HepG2 (cell line): Measurements from ENCODE around the gene GSTM4. TPM values are rescaled to one million over a fixed set of nuclear protein-coding genes. Genes with fewer than 3 reads are reported as not detected.
A peak's percentile ranks its signal among the peaks of the same experiment; 100 is the strongest.

ENCODE experiments used
- BHLHE40 ChIP-seq: IDR thresholded peaks from 2 replicates; pipeline ENCODE4 v1.6.1; 2011; ENCODE audit warnings: low read length, improper control_type of control experiment
- CEBPG ChIP-seq: IDR thresholded peaks from 2 replicates; pipeline ENCODE4 v1.6.1; 2016
- DNMT3B ChIP-seq: conservative IDR thresholded peaks from 2 replicates; pipeline ENCODE4 v1.6.1; 2016; ENCODE audit warnings: missing biosample characterization, control low read depth
- ELF1 ChIP-seq: sonication (generic); formaldehyde crosslinking; IDR thresholded peaks from 2 replicates; pipeline ENCODE4 v1.4.0; 2020; ENCODE audit warnings: missing genetic modification reagents
- FOXA3 ChIP-seq: IDR thresholded peaks from 2 replicates; pipeline ENCODE4 v1.6.1; 2016; ENCODE audit warnings: missing genetic modification reagents, missing compliant biosample characterization
- HMGA1 ChIP-seq: sonication (generic); formaldehyde crosslinking; conservative IDR thresholded peaks from 2 replicates; pipeline ENCODE4 v1.4.0; 2020; ENCODE audit warnings: missing genetic modification reagents
- HNRNPL ChIP-seq: fragments of 200-400 bp; formaldehyde crosslinking; IDR thresholded peaks from 2 replicates; pipeline ENCODE4 v1.6.1; 2017; ENCODE audit warnings: mild to moderate bottlenecking, low read depth, low read length
- MED8 ChIP-seq: sonication (generic); formaldehyde crosslinking; IDR thresholded peaks from 2 replicates; pipeline ENCODE4 v1.8.1; 2023; ENCODE audit warnings: mild to moderate bottlenecking, missing genetic modification reagents; ENCODE audit not compliant: insufficient replicate concordance
- PAWR ChIP-seq: sonication (generic); formaldehyde crosslinking; IDR thresholded peaks from 2 replicates; pipeline ENCODE4 v1.4.0; 2020; ENCODE audit warnings: missing genetic modification reagents, mild to moderate bottlenecking, borderline replicate concordance
- PCBP1 ChIP-seq: fragments of 200-400 bp; formaldehyde crosslinking; IDR thresholded peaks from 2 replicates; pipeline ENCODE4 v1.6.1; 2017; ENCODE audit warnings: mild to moderate bottlenecking, low read depth, low read length, borderline replicate concordance
- POGZ ChIP-seq: sonication (generic); formaldehyde crosslinking; IDR thresholded peaks from 2 replicates; pipeline ENCODE4 v1.4.0; 2020; ENCODE audit warnings: mild to moderate bottlenecking, missing genetic modification reagents
- SOX13 ChIP-seq, 3 experiments: fragments of 450-650 bp in 1 of 3; sonication (generic) in 1 of 3; formaldehyde crosslinking in 1 of 3; IDR thresholded peaks in 2 of 3; conservative IDR thresholded peaks in 1 of 3; 2 replicates each; pipeline versions ENCODE4 v1.5.0 to v1.6.1; 2016 to 2020; ENCODE audit warnings: antibody characterized with exemption in 1 of 3, mild to moderate bottlenecking in 1 of 3, missing compliant biosample characterization in 1 of 3, missing genetic modification reagents in 1 of 3, moderate library complexity in 1 of 3
- SOX6 ChIP-seq, 2 experiments: fragments of 450-650 bp in 1 of 2; sonication (generic) in 1 of 2; formaldehyde crosslinking in 1 of 2; IDR thresholded peaks; 2 replicates each; pipeline versions ENCODE4 v1.4.0 to v1.6.1; 2017 to 2020; ENCODE audit warnings: antibody characterized with exemption in 1 of 2, mild to moderate bottlenecking in 1 of 2, missing genetic modification reagents in 1 of 2
- SP4 ChIP-seq: sonication (generic); formaldehyde crosslinking; IDR thresholded peaks from 2 replicates; pipeline ENCODE4 v1.8.1; 2023; ENCODE audit warnings: mild to moderate bottlenecking, missing genetic modification reagents
- ZNF263 ChIP-seq: sonication (generic); formaldehyde crosslinking; IDR thresholded peaks from 2 replicates; pipeline ENCODE4 v1.4.0; 2020; ENCODE audit warnings: missing genetic modification reagents
- ZNF496 ChIP-seq: sonication (generic); formaldehyde crosslinking; IDR thresholded peaks from 2 replicates; pipeline ENCODE4 v1.8.1; 2023; ENCODE audit warnings: mild to moderate bottlenecking, moderate library complexity, missing genetic modification reagents; ENCODE audit not compliant: insufficient replicate concordance
- ZNF512B ChIP-seq: sonication (generic); formaldehyde crosslinking; IDR thresholded peaks from 2 replicates; pipeline ENCODE4 v1.5.1; 2020; ENCODE audit warnings: missing genetic modification reagents, mild to moderate bottlenecking, borderline replicate concordance
- ZNF629 ChIP-seq: sonication (generic); formaldehyde crosslinking; conservative IDR thresholded peaks from 2 replicates; pipeline ENCODE4 v1.5.0; 2020; ENCODE audit warnings: missing genetic modification reagents
- ZNF644 ChIP-seq: IDR thresholded peaks from 2 replicates; pipeline ENCODE4 v1.6.1; 2016; ENCODE audit warnings: low read depth
- ZNF652 ChIP-seq: IDR thresholded peaks from 2 replicates; pipeline ENCODE4 v1.6.1; 2016; ENCODE audit warnings: low read depth, borderline replicate concordance
- ZNF713 ChIP-seq: sonication (generic); formaldehyde crosslinking; IDR thresholded peaks from 2 replicates; pipeline ENCODE4 v1.4.0; 2020; ENCODE audit warnings: mild to moderate bottlenecking, missing genetic modification reagents
- ZNF775 ChIP-seq: sonication (generic); formaldehyde crosslinking; IDR thresholded peaks from 2 replicates; pipeline ENCODE4 v1.4.0; 2020; ENCODE audit warnings: missing genetic modification reagents, mild to moderate bottlenecking, moderate library complexity, borderline replicate concordance
- ZSCAN31 ChIP-seq: sonication (generic); formaldehyde crosslinking; IDR thresholded peaks from 2 replicates; pipeline ENCODE4 v1.5.0; 2020; ENCODE audit warnings: low read depth, mild to moderate bottlenecking, missing genetic modification reagents
- polyA plus RNA-seq, 8 experiments: library from polyadenylated mRNA; depleted of rRNA in 3 of 8; stranded (reverse) in 7 of 8; unstranded in 1 of 8; fragments of >200 nt; fragmentation: Illumina TruSeq in 4 of 8; extraction: Trizol in 4 of 8; gene quantifications; 2 replicates each; pipeline versions ENCODE4 v1.2.1 to v1.2.3, GENCODE V29; 2011 to 2016; ENCODE audit warnings: low read depth in 4 of 8, missing spikeins in 1 of 8, mixed read lengths in 1 of 8; ENCODE audit not compliant: insufficient read depth in 1 of 8
- total RNA-seq, 5 experiments: library from RNA; depleted of rRNA; stranded (reverse); fragments of >200 nt; fragmentation: Illumina TruSeq; extraction: Trizol; gene quantifications; 2 replicates each; pipeline ENCODE4 v1.2.3, GENCODE V29; 2016; ENCODE audit warnings: low read depth in 1 of 5
- TF ChIP-seq, protein P1 (sequence below): sonication (generic); formaldehyde crosslinking; IDR thresholded peaks from 2 replicates; pipeline ENCODE4 v1.9.0; 2021; ENCODE audit warnings: missing genetic modification reagents, borderline replicate concordance
- TF ChIP-seq, protein P2 (sequence below): sonication (generic); formaldehyde crosslinking; IDR thresholded peaks from 2 replicates; pipeline ENCODE4 v1.5.0; 2020; ENCODE audit warnings: missing genetic modification reagents

Gene GSTM4
- total and polyA plus RNA-seq, 2 of the 13 experiments (the other 11 are each of a cell fraction or from before 2014, with no cell fraction given): 25.3 to 40.8 TPM

DNA sequence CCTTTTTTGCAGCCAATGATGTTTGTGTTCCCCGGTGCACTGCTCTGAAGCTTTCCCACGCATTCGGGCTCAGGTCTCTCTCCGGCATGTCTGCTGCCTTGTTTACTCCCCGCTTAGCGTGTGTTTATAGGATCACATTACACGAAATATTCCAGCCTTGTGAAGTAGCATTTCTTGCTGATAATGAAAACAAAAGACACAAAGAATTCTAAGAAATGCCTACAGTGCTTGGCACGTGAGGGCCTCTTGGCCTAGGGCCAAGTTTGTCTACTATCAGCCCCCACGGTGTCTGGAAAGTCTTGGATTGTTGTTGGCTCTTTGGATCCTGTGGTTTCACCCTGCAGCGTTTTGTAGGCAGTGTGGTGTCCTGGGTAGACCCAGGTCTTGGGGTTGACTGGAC is 11.2 kb upstream of the GSTM4 start (continued):
- TF ChIP-seq SOX6 (IDR thresholded peaks at IDR 0.05) (no peak), SOX6 (CRISPR knock-in tag; IDR thresholded peaks at IDR 0.05) (peak; percentile 32; the same call in 1 of the 2 replicates), ELF1 (CRISPR knock-in tag) (no peak), MED8 (CRISPR knock-in tag) (no peak), ZNF629 (CRISPR knock-in tag) (no peak), DNMT3B (CRISPR knock-in tag) (no peak), HNRNPL (no peak), ZNF644 (no peak), ZNF263 (no peak), FOXA3 (peak; percentile 22; the same call in 1 of the 2 replicates), CEBPG (CRISPR knock-in tag) (no peak), POGZ (no peak), ZNF496 (CRISPR knock-in tag) (no peak), ZNF775 (CRISPR knock-in tag) (no peak), ZNF652 (CRISPR knock-in tag) (no peak), HMGA1 (CRISPR knock-in tag) (no peak), ZSCAN31 (CRISPR knock-in tag) (no peak), SOX13 (IDR thresholded peaks at IDR 0.05) (no peak), SOX13 (CRISPR knock-in tag; conservative IDR thresholded peaks at IDR 0.05 in 1 of 2, IDR thresholded peaks at IDR 0.05 in 1 of 2) (peak in 1 of 2 experiments; percentile 35; a peak in 1 of 4 replicates), BHLHE40 (peak; percentile 51; the same call in 1 of the 2 replicates), PCBP1 (no peak), ZNF713 (CRISPR knock-in tag) (no peak), SP4 (no peak), PAWR (CRISPR knock-in tag) (no peak), ZNF512B (CRISPR knock-in tag) (no peak)
- TF ChIP-seq, protein P1, sequence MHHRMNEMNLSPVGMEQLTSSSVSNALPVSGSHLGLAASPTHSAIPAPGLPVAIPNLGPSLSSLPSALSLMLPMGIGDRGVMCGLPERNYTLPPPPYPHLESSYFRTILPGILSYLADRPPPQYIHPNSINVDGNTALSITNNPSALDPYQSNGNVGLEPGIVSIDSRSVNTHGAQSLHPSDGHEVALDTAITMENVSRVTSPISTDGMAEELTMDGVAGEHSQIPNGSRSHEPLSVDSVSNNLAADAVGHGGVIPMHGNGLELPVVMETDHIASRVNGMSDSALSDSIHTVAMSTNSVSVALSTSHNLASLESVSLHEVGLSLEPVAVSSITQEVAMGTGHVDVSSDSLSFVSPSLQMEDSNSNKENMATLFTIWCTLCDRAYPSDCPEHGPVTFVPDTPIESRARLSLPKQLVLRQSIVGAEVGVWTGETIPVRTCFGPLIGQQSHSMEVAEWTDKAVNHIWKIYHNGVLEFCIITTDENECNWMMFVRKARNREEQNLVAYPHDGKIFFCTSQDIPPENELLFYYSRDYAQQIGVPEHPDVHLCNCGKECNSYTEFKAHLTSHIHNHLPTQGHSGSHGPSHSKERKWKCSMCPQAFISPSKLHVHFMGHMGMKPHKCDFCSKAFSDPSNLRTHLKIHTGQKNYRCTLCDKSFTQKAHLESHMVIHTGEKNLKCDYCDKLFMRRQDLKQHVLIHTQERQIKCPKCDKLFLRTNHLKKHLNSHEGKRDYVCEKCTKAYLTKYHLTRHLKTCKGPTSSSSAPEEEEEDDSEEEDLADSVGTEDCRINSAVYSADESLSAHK (CRISPR knock-in tag): no peak
- TF ChIP-seq, protein P2, sequence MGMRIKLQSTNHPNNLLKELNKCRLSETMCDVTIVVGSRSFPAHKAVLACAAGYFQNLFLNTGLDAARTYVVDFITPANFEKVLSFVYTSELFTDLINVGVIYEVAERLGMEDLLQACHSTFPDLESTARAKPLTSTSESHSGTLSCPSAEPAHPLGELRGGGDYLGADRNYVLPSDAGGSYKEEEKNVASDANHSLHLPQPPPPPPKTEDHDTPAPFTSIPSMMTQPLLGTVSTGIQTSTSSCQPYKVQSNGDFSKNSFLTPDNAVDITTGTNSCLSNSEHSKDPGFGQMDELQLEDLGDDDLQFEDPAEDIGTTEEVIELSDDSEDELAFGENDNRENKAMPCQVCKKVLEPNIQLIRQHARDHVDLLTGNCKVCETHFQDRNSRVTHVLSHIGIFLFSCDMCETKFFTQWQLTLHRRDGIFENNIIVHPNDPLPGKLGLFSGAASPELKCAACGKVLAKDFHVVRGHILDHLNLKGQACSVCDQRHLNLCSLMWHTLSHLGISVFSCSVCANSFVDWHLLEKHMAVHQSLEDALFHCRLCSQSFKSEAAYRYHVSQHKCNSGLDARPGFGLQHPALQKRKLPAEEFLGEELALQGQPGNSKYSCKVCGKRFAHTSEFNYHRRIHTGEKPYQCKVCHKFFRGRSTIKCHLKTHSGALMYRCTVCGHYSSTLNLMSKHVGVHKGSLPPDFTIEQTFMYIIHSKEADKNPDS (CRISPR knock-in tag): no peak
